Endodermal cell (in vitro differentiated cells): Measurements from ENCODE around the gene FBXO47. TPM values are rescaled to one million over a fixed set of nuclear protein-coding genes. Genes with fewer than 3 reads are reported as not detected.

Experiments
- DNase-seq: peaks from one replicate; pipeline ENCODE4 v3.0.0-alpha.2; 2017
- H3K27ac ChIP-seq: 2 replicates; pipeline ENCODE4 v1.5.1; 2013; ENCODE audit warnings: mild to moderate bottlenecking, low read depth, low read length, moderate library complexity
- H3K27me3 ChIP-seq: 2 replicates; pipeline ENCODE4 v1.6.1; 2013; ENCODE audit warnings: mild to moderate bottlenecking, low read length, moderate library complexity; ENCODE audit not compliant: insufficient read depth, control insufficient read depth, poor library complexity, severe bottlenecking
- H3K36me3 ChIP-seq: 2 replicates; pipeline ENCODE4 v1.7.0; 2013; ENCODE audit warnings: mild to moderate bottlenecking, low read length, moderate library complexity; ENCODE audit not compliant: control insufficient read depth, insufficient read depth
- H3K4me1 ChIP-seq: one replicate; pipeline ENCODE4 v1.7.0; 2013; ENCODE audit warnings: low read length; ENCODE audit not compliant: control insufficient read depth, insufficient read depth
- H3K4me3 ChIP-seq: 2 replicates; pipeline ENCODE4 v1.5.1; 2013; ENCODE audit warnings: mild to moderate bottlenecking, low read length, moderate library complexity
- H3K9ac ChIP-seq: 2 replicates; pipeline ENCODE4 v1.6.1; 2013; ENCODE audit warnings: mild to moderate bottlenecking, low read length, moderate library complexity; ENCODE audit not compliant: poor library complexity, severe bottlenecking; ENCODE audit errors: extremely low read depth
- H3K9me3 ChIP-seq: 2 replicates; pipeline ENCODE4 v1.6.1; 2013; ENCODE audit warnings: mild to moderate bottlenecking, low read length, moderate library complexity; ENCODE audit not compliant: control insufficient read depth
- H3K27ac Mint-ChIP-seq: 2 replicates; pipeline ENCODE4 v1.8.0; 2020; ENCODE audit warnings: mixed read lengths
- H3K27me3 Mint-ChIP-seq: 2 replicates; pipeline ENCODE4 v1.8.0; 2021; ENCODE audit warnings: mild to moderate bottlenecking, mixed read lengths; ENCODE audit not compliant: insufficient read depth
- H3K36me3 Mint-ChIP-seq: 2 replicates; pipeline ENCODE4 v1.8.0; 2020; ENCODE audit warnings: low read depth, mixed read lengths
- H3K4me1 Mint-ChIP-seq: 2 replicates; pipeline ENCODE4 v1.8.0; 2020; ENCODE audit warnings: mixed read lengths
- H3K4me3 Mint-ChIP-seq: 2 replicates; pipeline ENCODE4 v1.8.0; 2020; ENCODE audit warnings: mild to moderate bottlenecking, moderate library complexity, mixed read lengths
- H3K9me3 Mint-ChIP-seq: 2 replicates; pipeline ENCODE4 v1.8.0; 2020; ENCODE audit warnings: mild to moderate bottlenecking, mixed read lengths
- CTCF ChIP-seq: fragments of 200-600 bp; sonication (generic); conservative IDR thresholded peaks from 2 replicates; pipeline ENCODE4 v1.5.0; 2021; ENCODE audit warnings: antibody characterized with exemption, mild to moderate bottlenecking
- WGBS, 2 experiments: methylation state at CpG; one replicate each; pipeline versions ENCODE4 v1.1.5 to v1.1.7; 2013; ENCODE audit warnings: missing lambda C conversion rate in 2 of 2, mixed read lengths in 1 of 2; ENCODE audit not compliant: insufficient coverage in 1 of 2, insufficient read length in 1 of 2; 5-methylcytosine and 5-hydroxymethylcytosine counted together
- total RNA-seq, 2 donors: library from RNA; stranded (reverse); fragmentation: NEBNext Ultra II Directional in 1 of 2; extraction: Animal tissue kit (Norgen Biotek cat#: 25700) in 1 of 2; gene quantifications; 2 replicates in 1 of 2; 3 replicates in 1 of 2; pipeline ENCODE4 v1.2.1, GENCODE V29; 2021

FBXO47 gene
- total RNA-seq, 2 donors from 2014 or later, result not detected

- Histone ChIP-seq H3K9ac (peak overlapping the region; percentile 21), H3K4me1 (peaks cover 4% of the 10 kb centered on the region), H3K9me3 (no peaks in the 10 kb centered on the region), H3K27me3 (no peaks in the 10 kb centered on the region), H3K27ac (peak overlapping the region; percentile 58), H3K4me3 (no peak overlapping the region), H3K36me3 (peaks cover 86% of the 10 kb centered on the region)
- DNase-seq, result no peak
- Mint-ChIP-seq H3K27ac (no peak overlapping the region), H3K9me3 (no peaks in the 10 kb centered on the region), H3K36me3 (peaks cover 61% of the 10 kb centered on the region), H3K27me3 (no peaks in the 10 kb centered on the region), H3K4me3 (no peak overlapping the region), H3K4me1 (peaks cover 11% of the 10 kb centered on the region)
- no peak for TF ChIP-seq CTCF
- WGBS, 2 experiments, result 83 to 87% methylated on average over 3 to 6 of the region's 6 CpGs
These were observed 73.6 kb downstream of the FBXO47 start for GRCh38 chr17:38893607-38894006.

- H3K9me3 Mint-ChIP-seq, result no peaks in the 10 kb centered on the region
- H3K27ac ChIP-seq, result peak overlapping the region; percentile 58
- no peaks in the 10 kb centered on the region for H3K27me3 ChIP-seq
- H3K27ac Mint-ChIP-seq, result no peak overlapping the region
- no peak overlapping the region for H3K9ac ChIP-seq
- H3K36me3 Mint-ChIP-seq, result peaks cover 58% of the 10 kb centered on the region
- WGBS, 2 experiments, result 85 to 87% methylated on average over 2 to 5 of the region's 5 CpGs
- no peaks in the 10 kb centered on the region for H3K27me3 Mint-ChIP-seq
- peaks cover 11% of the 10 kb centered on the region for H3K4me1 Mint-ChIP-seq
- peaks cover 88% of the 10 kb centered on the region for H3K36me3 ChIP-seq
- no peaks in the 10 kb centered on the region for H3K9me3 ChIP-seq
- no peak for TF ChIP-seq CTCF
- peak; percentile 52 for DNase-seq
- no peak overlapping the region for H3K4me3 Mint-ChIP-seq
- no peak overlapping the region for H3K4me3 ChIP-seq
- H3K4me1 ChIP-seq, result peaks cover 4% of the 10 kb centered on the region
These were observed 74.1 kb downstream of the FBXO47 start for GRCh38 chr17:38893113-38893512.

- Histone ChIP-seq H3K9me3 (no peaks in the 10 kb centered on the region), H3K9ac (no peak overlapping the region), H3K4me1 (peaks cover 4% of the 10 kb centered on the region), H3K27me3 (no peaks in the 10 kb centered on the region), H3K4me3 (no peak overlapping the region), H3K36me3 (peaks cover 88% of the 10 kb centered on the region), H3K27ac (no peak overlapping the region)
- no peak for TF ChIP-seq CTCF
- Mint-ChIP-seq H3K27me3 (no peaks in the 10 kb centered on the region), H3K4me3 (no peak overlapping the region), H3K27ac (no peak overlapping the region), H3K36me3 (peaks cover 55% of the 10 kb centered on the region), H3K4me1 (peaks cover 12% of the 10 kb centered on the region), H3K9me3 (no peaks in the 10 kb centered on the region)
- no peak for DNase-seq
- 93 to 98% methylated on average over 5 to 13 of the region's 13 CpGs for WGBS, 2 experiments
These were observed 74.6 kb downstream of the FBXO47 start for GRCh38 chr17:38892620-38893019.
